ENCODE data around the gene DLX4. TPM values are rescaled to one million over a fixed set of nuclear protein-coding genes. Genes with fewer than 3 reads are reported as not detected.

DLX4 gene
- total RNA-seq, 1 experiment from 2014 or later: 1.1 TPM

DNA sequence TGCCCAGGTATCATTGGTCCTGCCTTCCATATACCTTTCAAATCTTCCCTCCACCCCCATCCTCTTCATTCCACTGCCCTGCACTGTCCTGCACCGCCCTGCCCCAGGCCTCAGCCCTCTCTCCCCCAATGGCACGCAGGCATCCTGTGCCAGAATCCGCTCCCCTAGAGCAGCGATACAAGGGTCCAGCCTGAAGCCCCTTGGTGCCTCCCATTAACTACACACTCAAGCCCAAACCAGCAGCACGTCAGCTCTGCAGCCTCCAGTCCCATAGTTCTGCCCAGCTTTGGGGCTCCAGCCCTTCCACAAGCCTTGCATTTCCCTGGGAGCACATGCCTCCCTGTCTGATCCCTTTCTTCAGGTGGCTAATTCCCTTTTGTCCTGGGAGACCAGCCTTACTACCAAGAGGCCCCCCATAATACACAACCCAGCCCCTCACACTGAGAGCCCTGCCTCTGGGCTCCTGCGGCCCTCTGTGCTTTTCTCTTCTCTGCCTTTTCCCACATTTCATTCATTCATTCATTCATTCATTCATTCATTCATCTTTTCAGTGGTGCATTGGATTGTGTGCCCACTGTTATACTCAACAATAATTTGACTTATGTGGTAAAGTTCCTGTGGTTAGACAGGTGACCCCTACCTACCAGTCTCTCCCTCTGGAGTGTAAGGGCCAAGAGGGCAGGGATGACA lies 52.8 kb downstream of the DLX4 start:
- in situ Hi-C loops (cut with HindIII; ENCODE audit: low pct_unique_long_range_greater_than_20kb, low sequenced_read_pairs): no loop called here

GRCh38 chr17:50022463-50023130 lies 53.6 kb downstream of the DLX4 start:
- no peak for DNase-seq (ENCODE audit: low read depth, low spot score)

More for the DNA sequence above, 52.8 kb downstream of the DLX4 start:
- no peak for DNase-seq (ENCODE audit: low read depth, low spot score)

DNA sequence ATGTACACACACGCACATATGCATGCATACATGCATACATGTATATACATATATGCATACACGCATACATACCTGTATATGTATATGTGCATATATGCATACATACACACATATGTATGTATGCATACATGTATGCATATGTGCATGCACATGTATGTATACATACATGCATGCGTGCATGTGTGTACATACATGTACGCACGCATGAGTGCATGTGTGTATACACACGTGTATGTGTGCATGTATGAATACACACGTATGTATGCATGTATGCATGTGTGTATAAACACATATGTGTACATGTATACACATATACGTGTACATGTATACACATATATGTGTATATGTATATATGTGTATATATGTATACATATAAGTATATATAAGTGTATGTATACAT lies 54.5 kb downstream of the DLX4 start:
- no peak for DNase-seq (ENCODE audit: low read depth, low spot score)
- in situ Hi-C loops (cut with HindIII; ENCODE audit: low pct_unique_long_range_greater_than_20kb, low sequenced_read_pairs): no loop called here

More at GRCh38 chr17:50022463-50023130, 53.6 kb downstream of the DLX4 start:
- in situ Hi-C loops (cut with HindIII; ENCODE audit: low pct_unique_long_range_greater_than_20kb, low sequenced_read_pairs): no loop called here

Small RNAs within 50 kb of the gene (small RNA-seq; reads per million reads assigned to genes)
- gene RNU6-1313P: 0 reads per million in 2 experiments

Other genes starting within 250 kb of the DLX4 start
- 6.1 and 6.3 TPM in 2 replicates for gene FAM117A, start 205.1 kb upstream of the DLX4 start, total RNA-seq (2014; rRNA removed; shearing (Covaris generic))
- 33.1 and 34.7 TPM in 2 replicates for gene KAT7, start 180.5 kb upstream of the DLX4 start, total RNA-seq (2014; rRNA removed; shearing (Covaris generic))
- gene TAC4, start 121.1 kb upstream of the DLX4 start, total RNA-seq (2014; rRNA removed; shearing (Covaris generic)): not detected in 2 replicates
- gene DLX3, start 26.0 kb downstream of the DLX4 start, total RNA-seq (2014; rRNA removed; shearing (Covaris generic)): not detected in 2 replicates
- gene ITGA3, start 86.9 kb downstream of the DLX4 start, total RNA-seq (2014; rRNA removed; shearing (Covaris generic)): 25.1 and 29.1 TPM in 2 replicates
- 9.5 TPM in 2 replicates for gene PDK2, start 126.2 kb downstream of the DLX4 start, total RNA-seq (2014; rRNA removed; shearing (Covaris generic))
- gene SAMD14, start 161.0 kb downstream of the DLX4 start, total RNA-seq (2014; rRNA removed; shearing (Covaris generic)): 0.03 TPM in 1 of 2 replicates, not detected in the other
- gene PPP1R9B, start 181.5 kb downstream of the DLX4 start, total RNA-seq (2014; rRNA removed; shearing (Covaris generic)): 33.6 and 36.2 TPM in 2 replicates
- gene SGCA, start 196.8 kb downstream of the DLX4 start, total RNA-seq (2014; rRNA removed; shearing (Covaris generic)): not detected in 2 replicates
- 0.03 TPM in 2 replicates for gene COL1A1, start 232.4 kb downstream of the DLX4 start, total RNA-seq (2014; rRNA removed; shearing (Covaris generic))

Data from SK-MEL-5 (cell line).